GM18508 (cell line): ENCODE measurements around the gene FAT1.

Experiments used
- ATAC-seq: cut with Tn5 transposase; IDR thresholded peaks from one replicate; pipeline ENCODE4 v1.9.1; 2021; ENCODE audit warnings: moderate number of reproducible peaks; ENCODE audit not compliant: insufficient read depth, unreplicated experiment

Gene FAT1

DNA sequence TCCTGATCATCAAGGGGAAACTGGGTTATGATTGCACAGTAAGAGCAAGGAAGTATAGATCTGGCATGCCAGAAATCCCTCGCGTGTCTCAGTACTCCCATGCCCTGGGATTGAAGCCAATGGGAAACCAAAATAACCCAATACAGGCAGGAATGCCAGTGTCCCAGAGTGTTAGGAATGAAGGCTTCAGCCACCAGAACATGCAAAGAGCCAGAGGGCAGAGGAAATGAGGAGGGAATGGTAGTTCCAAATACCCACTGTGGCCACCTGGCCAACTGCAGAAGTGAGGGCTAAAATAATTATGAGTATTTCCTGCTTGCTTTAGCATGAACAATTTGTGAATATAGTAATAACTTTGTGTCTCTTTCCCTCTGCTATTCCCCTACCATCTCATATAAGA lies 180.4 kb downstream of the FAT1 start:
- ATAC-seq, result no peak

GRCh38 chr4:186541801-186542200 lies 181.9 kb downstream of the FAT1 start:
- ATAC-seq, result no peak

GRCh38 chr4:186537843-186538521 lies 185.7 kb downstream of the FAT1 start:
- no peak for ATAC-seq
